GM18519 (cell line): Measurements from ENCODE around the gene MINDY4.

Experiments used
- ATAC-seq: cut with Tn5 transposase; IDR thresholded peaks from one replicate; pipeline ENCODE4 v1.9.1; 2021; ENCODE audit warnings: mild to moderate bottlenecking, moderate library complexity; ENCODE audit not compliant: unreplicated experiment, low FRiP score

MINDY4 gene

GRCh38 chr7:30894866-30895605 lies 123.8 kb downstream of the MINDY4 start:
- ATAC-seq = no peak

DNA sequence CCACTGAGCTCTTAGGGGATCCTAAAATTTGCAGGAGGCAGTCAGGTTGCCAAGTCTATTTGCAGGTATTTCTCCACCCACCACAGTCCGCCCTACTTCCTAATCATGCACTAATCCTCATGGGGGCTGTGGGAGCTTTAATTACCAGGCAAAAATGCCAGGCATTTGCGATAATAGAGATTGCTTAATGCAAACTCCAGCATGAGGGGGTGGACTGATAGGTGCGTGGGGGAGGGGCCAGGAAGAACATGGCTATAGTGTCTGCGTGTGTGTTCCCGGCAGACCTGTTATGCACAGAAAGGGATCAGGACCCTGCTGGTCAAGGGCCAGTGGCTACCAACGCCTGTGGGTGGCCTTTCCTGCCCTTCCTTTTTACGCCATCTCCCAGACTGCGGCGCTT lies 124.8 kb downstream of the MINDY4 start:
- no peak for ATAC-seq

GRCh38 chr7:30896783-30897637 lies 125.8 kb downstream of the MINDY4 start:
- ATAC-seq = no peak

GRCh38 chr7:30897770-30898169 lies 126.6 kb downstream of the MINDY4 start:
- ATAC-seq = no peak

DNA sequence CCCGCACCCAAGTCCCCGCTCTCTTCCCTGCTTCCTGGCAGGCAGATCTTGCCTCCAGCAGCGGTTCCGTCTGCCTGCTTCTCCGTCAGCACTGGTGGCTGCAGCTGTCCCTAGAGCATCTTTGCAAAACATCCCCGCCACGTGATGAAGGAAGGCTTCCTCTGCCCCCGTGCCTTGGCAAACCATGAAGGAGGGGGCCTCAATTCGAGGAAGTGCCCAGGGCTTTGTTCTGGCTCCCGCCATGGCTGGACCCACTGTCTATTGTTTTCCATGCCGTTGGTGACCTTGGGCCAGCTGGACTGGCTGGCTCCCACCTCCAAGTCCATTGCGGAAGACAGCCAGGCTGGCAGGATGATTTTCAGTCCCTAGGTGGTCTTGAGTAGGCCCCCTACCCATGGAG lies 127.2 kb downstream of the MINDY4 start:
- ATAC-seq = no peak

- ATAC-seq = no peak
These were observed 127.8 kb downstream of the MINDY4 start for GRCh38 chr7:30899066-30899465.

- ATAC-seq = no peak
These were observed 128.4 kb downstream of the MINDY4 start for GRCh38 chr7:30899630-30900029.

DNA sequence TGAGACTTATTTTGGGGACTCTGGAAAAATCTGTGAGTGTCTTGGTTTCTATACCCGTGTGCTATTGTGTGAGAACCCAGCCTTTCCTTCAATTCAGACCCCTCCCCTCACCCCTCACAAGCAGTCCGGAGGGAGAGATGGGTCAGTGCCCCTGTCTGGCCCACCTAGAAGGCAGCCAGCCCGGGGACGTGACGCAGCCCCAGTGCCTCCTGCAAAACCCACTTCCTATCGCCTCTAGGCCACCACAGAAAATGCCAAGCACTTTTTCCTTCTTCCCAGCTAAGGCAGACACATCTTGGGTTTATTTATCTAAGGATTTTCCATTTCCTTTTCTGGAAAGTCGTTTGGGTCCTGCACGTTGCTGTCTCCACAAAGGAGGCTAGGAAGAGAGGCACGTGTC lies 128.8 kb downstream of the MINDY4 start:
- no peak for ATAC-seq

- no peak for ATAC-seq
These were observed 129.7 kb downstream of the MINDY4 start for GRCh38 chr7:30900803-30901362.

DNA sequence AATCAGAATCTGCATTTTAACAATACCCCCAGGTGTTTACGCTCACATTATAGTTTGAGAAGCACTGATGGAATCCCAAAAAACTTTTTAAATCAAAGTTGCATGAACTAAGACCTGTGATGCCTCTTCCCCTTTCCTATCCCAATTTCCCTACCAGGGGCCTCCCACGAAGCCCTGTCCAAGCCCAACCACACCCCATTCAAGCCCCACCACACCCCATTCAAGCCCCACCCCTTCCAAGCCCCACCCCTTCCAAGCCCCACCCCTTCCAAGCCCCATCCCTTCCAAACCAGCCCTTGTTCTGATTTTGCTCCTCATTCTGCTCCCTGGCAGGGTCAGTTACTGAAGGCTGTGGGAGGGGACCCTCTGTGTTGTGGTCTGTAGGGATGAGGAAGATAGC lies 130.6 kb downstream of the MINDY4 start:
- no peak for ATAC-seq

DNA sequence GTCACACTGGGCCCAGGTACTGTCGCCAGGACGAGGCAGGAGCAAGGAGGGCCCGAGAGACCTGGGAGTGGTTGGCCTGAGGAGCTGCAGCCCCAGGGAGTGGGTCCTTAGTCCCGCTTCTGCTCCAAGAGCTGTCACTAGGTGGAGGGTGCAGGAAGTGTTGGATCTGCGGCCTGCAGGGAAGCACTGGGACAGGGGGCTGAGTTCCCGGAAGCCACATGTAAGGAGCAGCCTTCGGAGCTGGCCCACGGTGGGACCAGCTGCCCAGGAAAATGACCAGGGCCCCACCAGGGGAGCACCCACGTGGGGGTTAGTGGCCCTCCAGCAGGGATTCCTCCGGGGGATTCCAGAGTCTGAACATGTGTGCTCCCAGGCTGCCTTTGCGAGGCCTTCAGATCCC lies 131.2 kb downstream of the MINDY4 start:
- ATAC-seq = no peak

DNA sequence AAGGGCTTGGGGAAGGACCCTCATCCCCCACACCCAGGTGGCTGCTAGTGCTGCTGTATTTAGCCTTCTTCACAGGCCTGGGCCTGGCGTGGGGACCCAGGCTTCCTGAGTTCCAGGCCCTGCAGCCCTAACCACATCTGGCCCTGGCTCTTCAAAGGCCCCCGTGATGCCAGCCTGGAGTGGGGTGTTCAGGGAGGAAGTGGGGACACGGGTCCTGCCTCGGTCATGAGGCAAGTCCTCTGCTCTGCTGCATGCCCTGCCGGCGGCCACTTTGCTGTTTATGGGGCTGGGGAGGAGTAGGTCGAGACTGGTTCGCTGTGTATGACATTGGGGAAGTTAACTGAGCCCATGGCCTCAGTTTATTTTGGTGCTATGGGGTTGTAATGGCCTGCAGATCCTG lies 131.9 kb downstream of the MINDY4 start:
- ATAC-seq = no peak

DNA sequence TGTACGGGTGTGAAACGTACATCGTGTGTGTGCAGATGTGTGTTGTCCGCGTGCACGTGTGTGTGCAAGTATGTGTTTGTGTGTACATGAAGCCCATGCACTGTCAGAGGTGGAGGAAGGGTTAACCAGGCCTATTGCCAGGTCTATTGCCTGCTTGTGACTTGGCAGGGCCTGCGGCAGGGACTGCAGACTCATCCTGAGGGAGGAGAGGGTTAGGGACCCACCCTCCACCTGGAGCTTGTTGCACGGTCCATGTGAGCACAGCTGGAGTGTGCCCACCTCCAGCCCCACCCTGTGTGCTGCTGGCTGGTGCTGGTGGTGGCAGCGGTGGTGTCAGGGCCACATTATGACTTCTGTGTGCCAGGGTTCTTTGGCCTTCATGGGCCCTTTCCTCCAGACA lies 133.3 kb downstream of the MINDY4 start:
- ATAC-seq = no peak

DNA sequence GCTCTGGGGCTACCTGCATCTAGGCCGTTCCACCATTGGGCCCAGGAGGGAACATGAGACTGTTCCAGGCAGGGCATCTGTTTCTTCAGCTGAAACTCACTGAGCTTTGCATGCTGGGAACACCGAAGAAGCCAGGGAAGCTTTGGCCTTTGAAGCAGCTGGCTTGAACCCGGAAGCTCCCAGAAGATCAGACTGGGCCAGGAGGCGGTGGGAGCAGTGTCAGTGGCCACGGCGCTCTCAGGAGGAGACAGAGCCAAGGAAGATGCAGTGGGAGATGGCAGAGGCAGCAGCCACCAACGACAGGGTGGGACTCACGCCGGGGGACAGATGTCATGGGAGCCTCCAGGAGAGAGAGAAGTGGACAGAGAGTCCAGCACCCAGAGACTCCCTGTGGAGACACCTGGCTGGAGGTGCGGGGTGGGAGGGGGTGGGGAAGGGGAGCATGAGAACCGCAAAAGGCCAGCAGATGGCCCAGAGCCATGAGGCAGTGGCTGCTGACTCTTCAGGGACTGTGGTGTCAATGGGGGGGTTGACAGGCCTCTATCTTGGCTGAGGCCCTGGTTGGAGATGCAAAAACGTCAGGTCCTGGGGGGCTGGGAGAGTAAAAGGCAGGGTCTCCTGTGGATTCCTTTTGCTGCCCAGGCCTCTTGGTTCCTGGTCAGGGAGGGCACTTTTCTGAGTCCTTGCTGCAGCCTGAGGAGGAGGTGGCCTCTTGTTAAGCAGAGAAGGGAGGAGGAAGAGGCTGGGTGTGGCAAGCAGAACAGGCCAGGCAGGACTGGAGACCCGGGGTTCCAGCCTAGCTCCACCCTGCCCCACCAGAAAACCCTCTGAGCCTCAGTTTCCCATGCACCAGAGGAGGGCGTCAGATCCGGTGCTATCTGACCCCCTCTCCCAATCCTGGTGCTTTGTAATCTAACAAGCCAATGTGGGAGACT lies 134.1 kb downstream of the MINDY4 start:
- ATAC-seq = no peak

DNA sequence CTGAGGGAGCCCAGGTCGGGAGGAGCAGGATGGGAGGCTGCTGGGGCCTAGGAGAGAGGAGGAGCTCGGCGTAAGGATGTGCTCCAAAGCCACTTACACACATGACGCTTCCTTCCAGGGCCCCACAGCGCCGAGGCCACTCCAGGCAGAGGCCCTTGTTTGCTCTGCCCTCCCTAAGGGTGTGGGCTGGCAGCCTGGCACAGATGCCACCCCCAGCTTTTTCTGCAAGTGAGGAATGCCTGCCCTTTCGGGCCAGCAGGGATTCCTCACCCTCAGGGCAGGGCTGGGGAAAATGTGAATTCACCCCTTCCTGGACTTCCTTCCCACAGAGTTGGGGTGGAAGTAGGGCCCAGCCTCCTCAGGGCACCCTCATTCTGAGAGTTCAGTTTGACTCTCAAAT lies 134.8 kb downstream of the MINDY4 start:
- no peak for ATAC-seq

DNA sequence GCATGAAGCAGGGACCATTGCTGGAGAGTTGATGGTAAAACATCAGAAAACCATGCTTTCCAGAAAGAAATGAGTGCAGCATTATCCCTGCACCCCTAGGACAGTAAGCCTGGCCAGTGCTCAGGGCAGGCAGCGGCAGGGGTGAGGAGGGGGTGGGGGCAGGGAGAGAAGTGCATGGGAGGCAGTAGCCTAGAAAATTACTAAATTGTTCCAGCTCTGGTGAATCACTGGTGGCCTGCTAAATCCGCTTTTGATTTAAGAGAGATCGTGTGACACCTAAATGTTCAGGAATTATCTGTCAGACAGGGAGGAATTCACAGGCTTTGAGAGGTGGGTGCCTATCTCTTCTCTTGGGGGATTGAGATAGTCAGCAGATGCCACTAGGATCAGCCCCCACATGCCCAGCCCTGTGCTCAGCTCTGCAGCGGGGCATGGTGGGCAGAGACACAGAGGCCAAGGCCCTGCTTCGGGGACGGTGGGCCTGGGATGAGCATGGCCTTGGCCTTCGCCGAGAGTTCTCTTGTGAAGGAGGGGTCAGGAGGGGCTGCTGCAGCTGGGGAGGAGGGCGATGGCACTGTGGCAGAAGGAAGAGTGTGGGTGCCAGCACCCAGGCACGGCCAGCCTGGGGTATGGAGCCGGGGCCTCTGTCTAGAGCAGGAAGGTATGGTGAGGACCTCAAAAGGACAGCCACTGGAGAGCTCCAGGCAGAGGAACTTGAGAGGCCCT lies 135.5 kb downstream of the MINDY4 start:
- no peak for ATAC-seq

DNA sequence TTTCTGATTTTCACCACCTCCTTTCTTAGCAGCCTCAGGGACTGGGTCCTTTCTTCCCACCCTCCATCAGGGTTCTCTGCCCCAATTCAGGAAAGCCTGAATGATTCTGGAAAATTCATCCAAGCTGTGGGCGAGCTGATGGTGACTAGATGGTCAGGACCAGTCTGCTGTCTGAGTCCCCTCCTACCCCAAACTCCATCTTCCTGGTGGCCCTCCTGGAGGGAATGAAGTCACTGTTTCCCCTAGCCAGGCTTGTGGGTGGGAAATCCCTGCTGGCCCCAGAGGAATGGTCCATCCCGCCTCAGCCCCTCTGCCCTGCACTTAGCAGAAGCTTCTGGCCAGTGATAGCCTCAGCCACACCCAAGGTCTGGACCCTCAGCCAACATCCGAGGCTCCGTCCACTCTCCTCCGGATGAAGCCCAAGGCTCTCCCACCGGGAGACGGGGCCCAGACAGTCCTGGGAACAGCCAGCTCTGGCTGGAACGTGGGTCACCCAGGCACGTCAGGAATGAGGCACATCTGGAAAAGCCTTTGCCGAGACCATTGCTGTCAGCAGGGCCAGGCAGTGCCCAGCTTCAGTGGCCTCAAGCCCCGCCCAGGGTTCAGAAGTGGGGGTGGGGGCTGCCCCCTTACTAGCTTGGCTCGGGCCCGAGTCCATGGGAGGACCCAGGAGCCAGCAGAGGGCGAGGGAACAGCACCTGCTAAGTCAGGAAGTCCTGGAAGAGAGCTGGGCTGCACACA lies 136.5 kb downstream of the MINDY4 start:
- ATAC-seq = no peak

DNA sequence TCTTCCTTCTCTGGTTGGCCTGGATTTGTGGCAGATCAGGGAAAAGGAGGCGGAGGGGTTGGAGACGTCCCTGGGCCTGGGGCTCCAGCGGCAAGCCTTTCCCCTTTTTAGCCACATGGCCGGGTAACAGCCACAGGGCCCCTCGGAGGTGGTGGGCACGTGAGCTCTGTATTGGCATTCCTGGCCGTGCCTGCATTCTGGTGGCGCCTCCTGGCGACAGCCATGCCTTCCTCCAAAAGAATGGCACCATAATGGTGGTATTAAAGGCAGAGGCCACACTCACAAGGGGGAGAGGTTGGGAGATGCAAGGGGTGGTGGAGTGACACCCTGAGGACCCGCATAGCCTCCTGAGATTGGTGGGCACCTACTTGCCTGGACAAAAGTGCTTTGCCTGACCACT lies 137.5 kb downstream of the MINDY4 start:
- no peak for ATAC-seq

GRCh38 chr7:30909431-30909830 lies 138.2 kb downstream of the MINDY4 start:
- no peak for ATAC-seq
